ENCODE results near the gene MSX2.

Gene MSX2

GRCh38 chr5:174688441-174689354, 35.7 kb upstream of the MSX2 start:
- no peak for DNase-seq (ENCODE audit: low spot score)
- no peak for TF ChIP-seq CTCF (IDR thresholded peaks at IDR 0.05; ENCODE audit: extremely low read depth, missing control alignments)

- TF ChIP-seq CTCF (IDR thresholded peaks at IDR 0.05; ENCODE audit: extremely low read depth, missing control alignments): no peak
- no peak for DNase-seq (ENCODE audit: low spot score)
Measured at GRCh38 chr5:174690271-174690670, 34.1 kb upstream of the MSX2 start.

DNA sequence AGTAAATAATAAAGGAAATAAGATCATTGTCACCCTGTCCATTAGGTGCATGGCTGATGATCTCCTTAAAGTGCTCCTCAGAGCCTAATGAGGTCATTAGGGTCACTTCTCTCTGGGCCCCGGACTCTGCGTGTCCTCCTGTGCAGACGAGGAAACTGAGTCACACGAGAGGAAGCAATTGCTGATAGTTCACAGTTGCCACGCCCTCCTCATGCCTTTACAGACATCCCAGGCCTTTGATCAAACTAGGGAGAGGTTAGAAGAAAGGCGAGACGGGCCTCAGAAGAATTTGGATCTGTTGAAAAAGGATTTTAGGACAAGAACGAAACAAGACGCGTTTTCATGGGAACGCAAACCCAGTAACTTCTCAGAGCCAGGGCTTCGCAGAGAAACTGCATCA, 32.0 kb upstream of the MSX2 start:
- DNase-seq (ENCODE audit: low spot score): no peak
- no peak for TF ChIP-seq CTCF (IDR thresholded peaks at IDR 0.05; ENCODE audit: extremely low read depth, missing control alignments)

- no peak for TF ChIP-seq CTCF (IDR thresholded peaks at IDR 0.05; ENCODE audit: extremely low read depth, missing control alignments)
- DNase-seq (ENCODE audit: low spot score): no peak
Measured at GRCh38 chr5:174692982-174693422, 31.4 kb upstream of the MSX2 start.

DNA sequence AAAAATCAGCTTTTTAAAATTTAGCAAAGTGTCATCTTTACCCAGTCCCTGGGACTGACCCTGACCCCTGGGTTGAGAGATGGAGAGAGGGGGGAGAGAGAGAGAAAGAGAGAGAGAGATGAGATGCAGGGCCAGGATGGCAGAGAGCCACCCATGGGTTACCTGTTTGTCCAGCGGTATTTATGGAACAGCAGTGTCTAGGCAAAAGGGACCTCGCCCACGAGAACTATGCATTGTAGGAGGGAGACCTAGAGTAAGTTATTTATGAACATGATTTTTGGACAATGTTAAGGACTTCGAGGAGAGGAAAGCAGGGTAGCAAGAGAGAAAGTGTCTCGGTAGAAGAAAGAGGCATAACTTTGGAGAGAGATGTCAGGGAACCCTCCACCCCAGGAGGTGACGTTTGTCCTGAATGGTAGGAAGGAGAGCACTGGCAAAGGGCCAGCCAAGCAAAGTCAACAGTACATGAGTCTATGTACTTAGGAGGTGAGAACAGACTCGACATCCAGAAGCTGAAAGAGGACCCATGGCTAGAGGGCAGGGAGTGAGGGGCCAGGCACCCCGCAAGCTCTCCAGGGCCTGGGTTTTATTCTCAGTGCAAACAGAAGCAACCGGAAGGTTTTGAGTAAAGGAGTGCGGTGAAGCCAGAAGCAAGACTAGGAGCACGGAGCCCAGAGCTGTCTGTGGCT, 30.5 kb upstream of the MSX2 start:
- no peak for DNase-seq (ENCODE audit: low spot score)
- TF ChIP-seq CTCF (IDR thresholded peaks at IDR 0.05; ENCODE audit: extremely low read depth, missing control alignments): no peak

DNA sequence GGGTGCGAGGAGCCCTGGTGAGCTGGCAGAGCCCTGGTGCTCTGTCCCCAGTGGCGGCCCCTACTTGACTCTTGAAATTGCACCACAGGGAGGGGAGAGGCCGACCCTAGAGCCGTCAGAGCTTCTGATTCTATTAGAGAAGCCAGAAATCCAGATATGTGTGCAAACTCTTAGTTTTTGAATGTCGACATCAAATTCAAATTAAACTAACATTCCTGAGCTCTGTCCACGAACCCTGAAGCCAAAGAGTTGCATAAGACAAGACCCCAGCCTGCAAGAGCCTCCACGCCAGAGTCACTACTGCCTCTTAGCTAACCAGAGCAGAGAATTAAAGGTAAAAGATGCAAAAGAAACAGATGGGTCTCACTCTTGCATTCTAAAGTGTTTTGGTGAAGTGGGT, 29.8 kb upstream of the MSX2 start:
- DNase-seq (ENCODE audit: low spot score): no peak
- TF ChIP-seq CTCF (IDR thresholded peaks at IDR 0.05; ENCODE audit: extremely low read depth, missing control alignments): no peak

DNA sequence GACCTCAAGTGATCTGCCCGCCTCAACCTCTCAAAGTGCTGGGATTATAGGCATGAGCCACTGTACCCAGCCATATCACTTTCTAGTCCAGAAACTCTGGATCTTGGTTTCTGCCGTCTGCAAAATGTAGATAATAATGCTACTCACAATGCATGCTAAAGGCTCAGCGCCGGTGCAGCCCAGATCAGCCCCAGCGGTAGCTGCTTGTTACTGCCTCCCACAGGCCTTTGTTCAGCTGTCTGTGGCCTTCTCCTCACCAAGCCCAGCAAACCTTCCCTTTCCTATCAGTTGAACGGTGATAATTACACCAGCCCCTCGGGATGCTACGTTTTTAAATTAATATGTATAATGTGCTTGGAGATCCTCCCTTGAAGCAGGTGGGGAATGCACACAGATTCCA, 26.2 kb upstream of the MSX2 start:
- TF ChIP-seq CTCF (IDR thresholded peaks at IDR 0.05; ENCODE audit: extremely low read depth, missing control alignments): no peak
- DNase-seq (ENCODE audit: low spot score): no peak

All from GM20000 (cell line).